BLaER1 treated with 17β-estradiol and CSF1 and Interleukin-3, amounts not matched to agents 10 nM and 100 nM (cell line): ENCODE measurements around the gene SUPV3L1.

ENCODE experiments used
- H3K27ac ChIP-seq, 11 experiments: shearing (Covaris generic); formaldehyde crosslinking; 2 replicates each; pipeline ENCODE4 v1.8.1; 2022
- H3K27me3 ChIP-seq, 11 experiments: shearing (Covaris generic); formaldehyde crosslinking; 2 replicates each; pipeline ENCODE4 v1.8.1; 2022
- H3K36me3 ChIP-seq, 11 experiments: shearing (Covaris generic); formaldehyde crosslinking; 2 replicates each; pipeline ENCODE4 v1.8.1; 2022
- H3K4me1 ChIP-seq, 10 experiments: shearing (Covaris generic); formaldehyde crosslinking; 2 replicates each; pipeline ENCODE4 v1.8.1; 2022
- H3K4me2 ChIP-seq, 11 experiments: shearing (Covaris generic); formaldehyde crosslinking; 2 replicates each; pipeline ENCODE4 v1.8.1; 2022
- H3K4me3 ChIP-seq, 10 experiments: shearing (Covaris generic); formaldehyde crosslinking; 2 replicates each; pipeline ENCODE4 v1.8.1; 2022
- H3K9ac ChIP-seq, 11 experiments: shearing (Covaris generic); formaldehyde crosslinking; 2 replicates each; pipeline ENCODE4 v1.8.1; 2022
- H3K9me3 ChIP-seq, 11 experiments: shearing (Covaris generic); formaldehyde crosslinking; replicated peaks in 1 of 11; 2 replicates each; pipeline ENCODE4 v1.8.1; 2022
- H4K20me1 ChIP-seq, 11 experiments: shearing (Covaris generic); formaldehyde crosslinking; 2 replicates each; pipeline ENCODE4 v1.8.1; 2022
- Cebpa-rat ChIP-seq, 11 experiments: shearing (Covaris generic); IDR thresholded peaks; 2 replicates each; pipeline ENCODE4 v1.8.1; 2022

SUPV3L1 gene

DNA sequence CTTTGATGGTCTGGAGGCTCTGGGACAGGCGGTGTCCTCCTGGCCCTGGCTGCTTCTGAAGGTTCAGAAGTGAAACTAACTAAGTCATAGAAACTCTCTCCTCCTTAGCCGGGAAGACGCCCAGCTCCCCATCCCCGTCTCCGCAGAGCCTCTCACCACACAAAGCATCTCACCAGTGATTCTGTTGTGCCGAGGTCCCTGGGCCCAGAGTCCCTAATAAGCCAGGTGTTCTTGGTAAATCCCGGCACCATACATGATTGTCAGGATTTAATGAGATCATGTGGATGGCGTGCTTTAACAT lies 49.5 kb downstream of the SUPV3L1 start:
- Histone ChIP-seq H3K27me3 (no peaks in the 10 kb centered on the region), H3K9me3 (no peaks in the 10 kb centered on the region), H3K4me3 (peak overlapping the region in 8 of 10 experiments; percentile 15 to 55 (median 42); a peak in 14 of 20 replicates), H3K4me1 (peaks cover 35 to 46% (median 40%) of the 10 kb centered on the region in 10 experiments), H3K4me2 (peak overlapping the region; percentile 91 to 99 (median 95)), H3K9ac (peak overlapping the region; percentile 33 to 72 (median 66); a peak in 18 of 22 replicates), H3K27ac (peak overlapping the region in 10 of 11 experiments; percentile 58 to 83 (median 78); a peak in 19 of 22 replicates), H3K36me3 (no peaks in the 10 kb centered on the region), H4K20me1 (no peaks in the 10 kb centered on the region)
- TF ChIP-seq Cebpa-rat (IDR thresholded peaks at IDR 0.05), result no peak

GRCh38 chr10:69230128-69230527 lies 50.1 kb downstream of the SUPV3L1 start:
- Histone ChIP-seq H3K4me1 (peaks cover 29 to 40% (median 34%) of the 10 kb centered on the region in 10 experiments), H3K4me3 (no peak overlapping the region), H3K9me3 (no peaks in the 10 kb centered on the region), H4K20me1 (no peaks in the 10 kb centered on the region), H3K4me2 (peak overlapping the region in 7 of 11 experiments; percentile 91 to 99 (median 94); a peak in 12 of 22 replicates), H3K36me3 (no peaks in the 10 kb centered on the region), H3K27me3 (no peaks in the 10 kb centered on the region), H3K27ac (peak overlapping the region in 5 of 11 experiments; percentile 69 to 83 (median 79); a peak in 9 of 22 replicates), H3K9ac (no peak overlapping the region)
- TF ChIP-seq Cebpa-rat (IDR thresholded peaks at IDR 0.05), result no peak

- Histone ChIP-seq H4K20me1 (no peaks in the 10 kb centered on the region), H3K4me3 (no peak overlapping the region), H3K4me1 (peaks cover 23 to 31% (median 27%) of the 10 kb centered on the region in 10 experiments), H3K27ac (no peak overlapping the region), H3K4me2 (no peak overlapping the region), H3K27me3 (no peaks in the 10 kb centered on the region), H3K36me3 (no peaks in the 10 kb centered on the region), H3K9ac (no peak overlapping the region), H3K9me3 (no peaks in the 10 kb centered on the region)
- no peak for TF ChIP-seq Cebpa-rat (IDR thresholded peaks at IDR 0.05)
Observed at GRCh38 chr10:69232252-69232651, 52.2 kb downstream of the SUPV3L1 start.

DNA sequence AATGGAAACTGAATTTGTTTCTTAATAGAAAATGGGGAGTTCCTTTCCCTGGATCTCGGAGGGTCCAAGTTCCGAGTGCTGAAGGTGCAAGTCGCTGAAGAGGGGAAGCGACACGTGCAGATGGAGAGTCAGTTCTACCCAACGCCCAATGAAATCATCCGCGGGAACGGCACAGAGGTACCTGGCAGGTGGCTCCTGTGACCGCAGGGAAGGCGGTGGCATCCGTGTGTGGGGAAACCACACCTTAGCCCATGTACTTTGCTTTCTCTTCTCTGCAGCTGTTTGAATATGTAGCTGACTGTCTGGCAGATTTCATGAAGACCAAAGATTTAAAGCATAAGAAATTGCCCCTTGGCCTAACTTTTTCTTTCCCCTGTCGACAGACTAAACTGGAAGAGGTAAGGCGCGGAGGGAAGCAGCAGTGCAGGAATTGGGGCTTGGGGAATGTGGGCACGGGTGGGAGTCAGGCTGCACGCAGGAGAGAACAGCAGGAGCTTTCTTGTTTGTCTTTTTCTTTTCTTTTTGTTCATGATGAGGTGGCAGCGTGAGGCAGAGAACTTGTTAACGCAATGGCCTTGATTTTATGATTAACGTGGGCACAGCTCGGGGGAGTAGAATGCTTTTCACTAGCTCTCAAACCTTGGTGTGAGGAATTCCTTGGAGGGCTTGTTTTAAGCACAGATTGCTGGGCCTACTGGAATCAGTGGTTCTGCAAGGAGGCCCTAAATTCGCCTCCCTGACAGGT lies 52.9 kb downstream of the SUPV3L1 start:
- Histone ChIP-seq H3K27me3 (no peaks in the 10 kb centered on the region), H3K9ac (no peak overlapping the region), H3K4me1 (peaks cover 19 to 28% (median 23%) of the 10 kb centered on the region in 10 experiments), H3K27ac (no peak overlapping the region), H3K9me3 (no peaks in the 10 kb centered on the region), H3K4me2 (no peak overlapping the region), H3K36me3 (no peaks in the 10 kb centered on the region), H4K20me1 (no peaks in the 10 kb centered on the region), H3K4me3 (no peak overlapping the region)
- TF ChIP-seq Cebpa-rat (IDR thresholded peaks at IDR 0.05), result no peak

GRCh38 chr10:69234447-69234846 lies 54.4 kb downstream of the SUPV3L1 start:
- H3K4me2 ChIP-seq, result no peak overlapping the region
- no peak overlapping the region for H3K27ac ChIP-seq
- H3K27me3 ChIP-seq, result no peaks in the 10 kb centered on the region
- peaks cover 3 to 24% (median 14%) of the 10 kb centered on the region in 10 experiments for H3K4me1 ChIP-seq
- no peaks in the 10 kb centered on the region for H3K36me3 ChIP-seq
- no peaks in the 10 kb centered on the region for H4K20me1 ChIP-seq
- no peak for TF ChIP-seq Cebpa-rat (IDR thresholded peaks at IDR 0.05)
- H3K9me3 ChIP-seq, result no peaks in the 10 kb centered on the region
- no peak overlapping the region for H3K9ac ChIP-seq
- H3K4me3 ChIP-seq, result no peak overlapping the region

- Histone ChIP-seq H3K4me1 (peaks cover 4 to 46% (median 26%) of the 10 kb centered on the region in 10 experiments), H4K20me1 (no peaks in the 10 kb centered on the region), H3K9ac (no peak overlapping the region), H3K9me3 (no peaks in the 10 kb centered on the region), H3K4me2 (peak overlapping the region in 1 of 11 experiments; percentile 40; a peak in 2 of 22 replicates), H3K36me3 (no peaks in the 10 kb centered on the region), H3K4me3 (no peak overlapping the region), H3K27me3 (no peaks in the 10 kb centered on the region), H3K27ac (no peak overlapping the region)
- TF ChIP-seq Cebpa-rat (IDR thresholded peaks at IDR 0.05), result no peak
Observed at GRCh38 chr10:69237528-69238159, 57.6 kb downstream of the SUPV3L1 start.

DNA sequence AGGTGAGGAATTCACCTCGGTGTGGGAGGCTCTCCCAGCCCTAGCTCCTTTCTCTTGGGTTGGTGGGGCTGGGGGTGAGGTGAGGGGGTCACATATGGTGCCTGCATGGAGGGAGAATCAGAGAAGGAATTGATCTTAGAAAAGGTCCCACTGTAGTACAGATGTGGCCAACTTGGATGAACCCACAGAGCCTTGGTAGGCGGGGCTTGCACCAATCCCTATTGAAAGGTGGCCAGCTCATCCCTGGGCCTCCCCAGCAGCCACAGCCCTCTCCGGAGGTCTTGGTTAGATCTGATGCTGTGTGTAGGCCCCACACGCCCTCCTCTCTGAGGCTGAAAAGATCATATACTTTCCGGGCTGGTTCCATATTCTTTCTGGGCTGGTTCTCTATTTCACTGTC lies 59.1 kb downstream of the SUPV3L1 start:
- H3K4me2 ChIP-seq, result peak overlapping the region in 9 of 11 experiments; percentile 47 to 86 (median 71); a peak in 15 of 22 replicates
- peaks cover 10 to 59% (median 34%) of the 10 kb centered on the region in 10 experiments for H3K4me1 ChIP-seq
- no peak for TF ChIP-seq Cebpa-rat (IDR thresholded peaks at IDR 0.05)
- no peak overlapping the region for H3K4me3 ChIP-seq
- H3K9me3 ChIP-seq, result no peaks in the 10 kb centered on the region
- H3K27ac ChIP-seq, result peak overlapping the region in 4 of 11 experiments; percentile 33 to 67 (median 46); a peak in 5 of 22 replicates
- no peaks in the 10 kb centered on the region for H3K36me3 ChIP-seq
- H3K9ac ChIP-seq, result peak overlapping the region in 1 of 11 experiments; percentile 4; a peak in 1 of 22 replicates
- H3K27me3 ChIP-seq, result no peaks in the 10 kb centered on the region
- H4K20me1 ChIP-seq, result no peaks in the 10 kb centered on the region

- Histone ChIP-seq H3K9me3 (no peaks in the 10 kb centered on the region), H3K4me1 (peaks cover 10 to 59% (median 34%) of the 10 kb centered on the region in 10 experiments), H3K36me3 (no peaks in the 10 kb centered on the region), H3K27me3 (no peaks in the 10 kb centered on the region), H3K4me3 (peak overlapping the region in 1 of 10 experiments; percentile 20; a peak in 1 of 20 replicates), H3K4me2 (peak overlapping the region in 10 of 11 experiments; percentile 24 to 86 (median 68); a peak in 19 of 22 replicates), H4K20me1 (no peaks in the 10 kb centered on the region), H3K9ac (peak overlapping the region in 3 of 11 experiments; percentile 8 to 29 (median 9); a peak in 1 of 22 replicates), H3K27ac (peak overlapping the region in 6 of 11 experiments; percentile 33 to 67 (median 45); a peak in 11 of 22 replicates)
- TF ChIP-seq Cebpa-rat (IDR thresholded peaks at IDR 0.05), result no peak
Observed at GRCh38 chr10:69239816-69240434, 59.9 kb downstream of the SUPV3L1 start.

DNA sequence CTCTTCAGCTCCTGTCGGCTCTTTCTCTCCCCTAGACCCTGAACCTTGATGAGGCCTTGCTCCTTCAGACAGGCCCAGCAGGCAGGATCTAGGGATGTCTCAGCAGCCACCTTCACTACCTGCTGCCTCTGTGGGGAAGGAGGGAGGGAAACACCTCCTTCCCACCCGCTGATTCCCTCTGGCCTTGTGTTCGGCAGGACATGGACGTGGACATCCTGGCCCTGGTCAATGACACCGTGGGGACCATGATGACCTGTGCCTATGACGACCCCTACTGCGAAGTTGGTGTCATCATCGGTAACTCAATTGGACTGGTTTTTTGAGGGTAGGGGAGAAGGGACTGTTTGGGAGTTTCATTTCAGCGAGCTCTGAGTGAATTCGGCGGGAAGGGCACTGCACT lies 60.4 kb downstream of the SUPV3L1 start:
- H3K36me3 ChIP-seq, result no peaks in the 10 kb centered on the region
- H4K20me1 ChIP-seq, result no peaks in the 10 kb centered on the region
- no peak for TF ChIP-seq Cebpa-rat (IDR thresholded peaks at IDR 0.05)
- H3K4me3 ChIP-seq, result no peak overlapping the region
- no peaks in the 10 kb centered on the region for H3K27me3 ChIP-seq
- H3K4me1 ChIP-seq, result peaks cover 10 to 59% (median 34%) of the 10 kb centered on the region in 10 experiments
- no peaks in the 10 kb centered on the region for H3K9me3 ChIP-seq
- H3K27ac ChIP-seq, result peak overlapping the region in 6 of 11 experiments; percentile 33 to 67 (median 45); a peak in 9 of 22 replicates
- no peak overlapping the region for H3K9ac ChIP-seq
- peak overlapping the region in 7 of 11 experiments; percentile 47 to 86 (median 78); a peak in 12 of 22 replicates for H3K4me2 ChIP-seq
